GM12878 (cell line): Measurements from ENCODE around the gene PAK5. TPM values are rescaled to one million over a fixed set of nuclear protein-coding genes. Genes with fewer than 3 reads are reported as not detected.
A peak's percentile ranks its signal among the peaks of the same experiment; 100 is the strongest.

Source experiments
- ATAC-seq: fragments of 200-7000 bp; cut with Tn5 transposase; 3 replicates; pipeline ENCODE4 v1.9.1; 2020; ENCODE audit warnings: mild to moderate bottlenecking, moderate library complexity
- BruUV-seq: library from RNA; stranded (reverse); fragments of 400-500 nt; replicated peaks from 2 replicates; lab custom pipeline; 2021; lab: Mats Ljungman, UMichigan
- CTCF ChIA-PET: fragments of 300-600 bp; sonication (Branson Sonifier 250); formaldehyde crosslinking; extraction: SDS; loops from one replicate; lab custom pipeline; 2021; ENCODE audit warnings: inconsistent platforms; lab: Yijun Ruan, JAX
- POLR2A ChIA-PET: fragments of 350-600 bp; formaldehyde crosslinking; extraction: SDS; loops from one replicate; lab custom pipeline; 2021; ENCODE audit warnings: inconsistent platforms; lab: Charles Lee
- RAD21 ChIA-PET: fragments of 300-600 bp; sonication (Branson Sonifier 250); formaldehyde crosslinking; loops from one replicate; lab custom pipeline; 2023; ENCODE audit warnings: antibody characterized with exemption; ENCODE audit not compliant: unreplicated experiment; lab: Charles Lee
- SMC1A ChIA-PET: fragments of 300-600 bp; sonication (Branson Sonifier 250); formaldehyde crosslinking; loops from one replicate; lab custom pipeline; 2023; ENCODE audit not compliant: unreplicated experiment, uncharacterized antibody; lab: Charles Lee
- DNase-seq: peaks from one replicate; pipeline ENCODE4 v3.0.0-alpha.2; 2011; ENCODE audit warnings: low read depth, low spot score
- FAIRE-seq: peaks from 3 replicates; lab custom pipeline; 2011; peaks lifted over from hg19 to GRCh38; lab: Jason Lieb, UNC
- H2AFZ ChIP-seq: 2 replicates; pipeline ENCODE4 v1.6.0; 2011; ENCODE audit warnings: low read depth, low read length, control low read depth; ENCODE audit not compliant: control insufficient read depth
- H3K27ac ChIP-seq: 2 replicates; pipeline ENCODE4 v1.5.1; 2011; ENCODE audit warnings: control low read depth; ENCODE audit not compliant: control insufficient read depth, insufficient read depth
- H3K27me3 ChIP-seq, 2 experiments: replicated peaks in 1 of 2; 2 replicates each; pipeline versions ENCODE4 v1.6.0 to v1.6.1; 2011; ENCODE audit warnings: low read length in 1 of 2; ENCODE audit not compliant: control insufficient read depth in 2 of 2, insufficient read depth in 2 of 2
- H3K36me3 ChIP-seq, 2 experiments: 2 replicates each; pipeline ENCODE4 v1.5.1; 2011; ENCODE audit warnings: low read length in 1 of 2; ENCODE audit not compliant: control insufficient read depth in 2 of 2, insufficient read depth in 2 of 2
- H3K4me1 ChIP-seq: 2 replicates; pipeline ENCODE4 v1.6.1; 2011; ENCODE audit warnings: mild to moderate bottlenecking, low read length, moderate library complexity, mixed read lengths; ENCODE audit not compliant: control insufficient read depth, insufficient read depth
- H3K4me2 ChIP-seq: 2 replicates; pipeline ENCODE4 v1.6.0; 2011; ENCODE audit warnings: control low read depth; ENCODE audit not compliant: control insufficient read depth, insufficient read depth
- H3K4me3 ChIP-seq: fragments of 200-600 bp; sonication (generic); 2 replicates; pipeline ENCODE4 v1.5.1; 2016
- H3K79me2 ChIP-seq: 2 replicates; pipeline ENCODE4 v1.6.0; 2011; ENCODE audit warnings: low read length; ENCODE audit not compliant: control insufficient read depth, insufficient read depth
- H3K9ac ChIP-seq: 2 replicates; pipeline ENCODE4 v1.8.0; 2011; ENCODE audit warnings: low read length, control low read depth, mixed read lengths; ENCODE audit not compliant: control insufficient read depth, insufficient read depth
- H3K9me3 ChIP-seq: replicated peaks from 3 replicates; pipeline ENCODE4 v1.5.1; 2011; ENCODE audit warnings: mild to moderate bottlenecking, low read length; ENCODE audit not compliant: control insufficient read depth, insufficient read depth
- H4K20me1 ChIP-seq: 2 replicates; pipeline ENCODE4 v1.6.0; 2011; ENCODE audit not compliant: control insufficient read depth, insufficient read depth
- ASH2L ChIP-seq: fragments of 300-600, 200-600 bp; sonication (generic); IDR thresholded peaks from 2 replicates; pipeline ENCODE4 v1.6.1; 2017; ENCODE audit warnings: low read depth, mild to moderate bottlenecking, borderline replicate concordance
- NR2C1 ChIP-seq: fragments of 450-650 bp; IDR thresholded peaks from 2 replicates; pipeline ENCODE4 v1.6.1; 2017; ENCODE audit warnings: antibody characterized with exemption, mild to moderate bottlenecking, moderate library complexity
- NR2F1 ChIP-seq: fragments of 450-650 bp; conservative IDR thresholded peaks from 2 replicates; pipeline ENCODE4 v1.6.1; 2017; ENCODE audit warnings: mild to moderate bottlenecking
- REST ChIP-seq: IDR thresholded peaks from 2 replicates; pipeline ENCODE4 v1.6.1; 2012; ENCODE audit warnings: mild to moderate bottlenecking, low read depth, low read length
- SUZ12 ChIP-seq: fragments of 200-600 bp; sonication (generic); IDR thresholded peaks from one replicate; pipeline ENCODE4 v1.6.1; 2018; ENCODE audit warnings: antibody characterized with exemption, mild to moderate bottlenecking; ENCODE audit not compliant: unreplicated experiment
- WGBS: methylation state at CpG from one replicate; pipeline ENCODE4 v1.1.6; 2016; ENCODE audit warnings: low lambda C conversion rate; ENCODE audit not compliant: insufficient replicate concordance, insufficient coverage; ENCODE audit errors: missing lambda C conversion rate; 5-methylcytosine and 5-hydroxymethylcytosine counted together
- in situ Hi-C: fragments of 300-500 bp; cut with MboI; formaldehyde crosslinking; loops from 9 replicates; pipeline ENCODE4 v1.14.3; 2018; ENCODE audit warnings: mixed read lengths
- intact Hi-C: fragments of 100-400 bp; cut with micrococcal nuclease; formaldehyde crosslinking; loops from one replicate; pipeline ENCODE4 v1.14.2; 2022; ENCODE audit not compliant: unreplicated experiment
- polyA plus RNA-seq, 11 experiments: library from polyadenylated mRNA; depleted of rRNA in 4 of 11; unstranded in 6 of 11; stranded (reverse) in 5 of 11; fragments of >200 nt; fragmentation: Nextera tagmentation in 4 of 11; fragmentation: Illumina TruSeq in 1 of 11; extraction: Ambion mirVana in 4 of 11; extraction: Trizol in 1 of 11; gene quantifications; 1 replicate in 1 of 11; 2 replicates in 10 of 11; pipeline versions ENCODE4 v1.2.1 to v1.2.3, GENCODE V29; 2011 to 2016; ENCODE audit warnings: inconsistent platforms in 2 of 11, missing spikeins in 2 of 11, low read depth in 1 of 11
- total RNA-seq, 4 experiments: library from RNA; depleted of rRNA in 3 of 4; stranded (reverse); fragments of >200 nt in 3 of 4; fragmentation: Illumina TruSeq in 1 of 4; extraction: Trizol in 1 of 4; gene quantifications; 2 replicates each; pipeline versions ENCODE4 v1.2.1 to v1.2.3, GENCODE V29; 2013 to 2021

The PAK5 gene
- total and polyA plus RNA-seq, 10 of the 15 experiments (the other 5 are each of a cell fraction or from before 2014, with no cell fraction given): not detected

GRCh38 chr20:9514461-9515213, 324.2 kb downstream of the PAK5 start, which contains the start of gene LAMP5:
Gene LAMP5 (plus strand): TSS chr20:9514590. CDS start chr20:9514853, 263 bp downstream.
- Histone ChIP-seq H3K4me2 (peak within 1 kb of the TSS; percentile 54; the same call in 1 of the 2 replicates), H3K36me3 (no peaks in the 10 kb centered on the region; a peak in 1 of 4 replicates), H4K20me1 (no peaks in the 10 kb centered on the region), H3K4me1 (peaks cover 24% of the 10 kb centered on the region), H3K27me3 (peaks cover 2 to 12% of the 10 kb centered on the region in 2 experiments; a peak in 3 of 4 replicates), H3K4me3 (peak within 1 kb of the TSS; percentile 71), H3K9me3 (no peaks in the 10 kb centered on the region; the same call in 2 of the 3 replicates), H3K27ac (0 out of 2 replicates have a peak within 1 kb of the TSS, but pooled peaks have one; percentile 8), H3K9ac (peak within 1 kb of the TSS; percentile 46; the same call in 1 of the 2 replicates)
- POLR2A ChIA-PET: no interaction called here
- in situ Hi-C loops: no loop called here
- SMC1A ChIA-PET: no interaction called here
- CTCF ChIA-PET: interaction anchor here (0.7 kb wide), 1 partner anchor 430 kb away, joined by 4 read pairs; no protein-coding TSS in a partner anchor
- WGBS: 22% methylated on average over 35 of the region's 38 CpGs
- TF ChIP-seq SUZ12: peak; percentile 67
- no peak for TF ChIP-seq ASH2L
- no peak for TF ChIP-seq NR2F1
- TF ChIP-seq NR2C1: no peak
- peak; percentile 82; the same call in 1 of the 2 replicates for TF ChIP-seq REST
- TF ChIP-seq, all 136 proteins: peak for 2
- RAD21 ChIA-PET: no interaction called here
- Histone ChIP-seq H3K79me2 (peaks cover 14% of the 10 kb centered on the region), H2AFZ (no peak within 1 kb of the TSS)
- no peak for ATAC-seq
- no peak for FAIRE-seq
- no TSS peak for BruUV-seq
- intact Hi-C loops: no loop called here
- DNase-seq: no peak
